ENCODE data around the gene GLG1.
A peak's percentile ranks its signal among the peaks of the same experiment; 100 is the strongest.

GLG1 gene

DNA sequence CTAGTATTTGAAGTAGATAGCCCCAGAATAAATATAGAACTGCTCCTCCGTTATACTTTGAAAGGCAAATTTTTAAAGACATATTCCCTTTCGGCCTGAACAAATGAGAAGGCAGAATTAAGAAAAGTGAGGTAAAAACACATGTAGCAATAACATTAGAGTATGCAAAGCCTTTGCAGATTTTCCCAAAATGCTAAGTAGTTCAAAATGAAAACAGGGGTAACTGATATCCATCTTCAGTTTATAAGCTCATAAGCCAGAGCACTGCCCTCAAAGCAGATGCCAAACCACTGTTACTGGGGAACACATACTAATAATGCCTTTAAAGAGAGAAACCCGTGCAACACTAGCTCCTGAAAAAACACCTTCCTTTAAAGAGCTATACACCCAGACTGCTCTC is 134.4 kb downstream of the GLG1 start:
- Mint-ChIP-seq H3K4me3 (no peak overlapping the region), H3K36me3 (ENCODE audit: low read depth) (peaks cover 62% of the 10 kb centered on the region), H3K4me1 (ENCODE audit: low read depth) (peaks cover 7% of the 10 kb centered on the region), H3K9me3 (no peaks in the 10 kb centered on the region), H3K27me3 (ENCODE audit: low read depth) (no peaks in the 10 kb centered on the region), H3K27ac (no peak overlapping the region)

DNA sequence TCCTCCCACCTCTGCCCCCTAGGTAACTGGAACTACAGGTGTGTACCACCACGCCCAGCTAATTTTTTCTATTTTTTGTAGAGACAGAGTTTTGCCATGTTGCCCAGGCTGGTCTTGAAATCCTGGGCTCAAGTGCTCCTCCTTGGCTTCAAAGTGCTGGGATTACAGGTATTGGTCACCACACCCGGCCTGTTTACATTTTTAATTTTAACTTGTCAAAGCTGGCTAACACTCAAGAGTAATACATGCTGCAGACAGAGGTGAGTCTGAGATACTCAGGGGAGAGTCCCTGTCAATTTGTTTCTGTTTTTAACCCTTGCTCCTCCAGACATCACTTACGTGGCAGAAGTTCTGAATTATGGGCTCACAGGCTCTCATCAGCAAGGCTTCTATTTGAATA is 134.9 kb downstream of the GLG1 start:
- peaks cover 62% of the 10 kb centered on the region for H3K36me3 Mint-ChIP-seq (ENCODE audit: low read depth)

DNA sequence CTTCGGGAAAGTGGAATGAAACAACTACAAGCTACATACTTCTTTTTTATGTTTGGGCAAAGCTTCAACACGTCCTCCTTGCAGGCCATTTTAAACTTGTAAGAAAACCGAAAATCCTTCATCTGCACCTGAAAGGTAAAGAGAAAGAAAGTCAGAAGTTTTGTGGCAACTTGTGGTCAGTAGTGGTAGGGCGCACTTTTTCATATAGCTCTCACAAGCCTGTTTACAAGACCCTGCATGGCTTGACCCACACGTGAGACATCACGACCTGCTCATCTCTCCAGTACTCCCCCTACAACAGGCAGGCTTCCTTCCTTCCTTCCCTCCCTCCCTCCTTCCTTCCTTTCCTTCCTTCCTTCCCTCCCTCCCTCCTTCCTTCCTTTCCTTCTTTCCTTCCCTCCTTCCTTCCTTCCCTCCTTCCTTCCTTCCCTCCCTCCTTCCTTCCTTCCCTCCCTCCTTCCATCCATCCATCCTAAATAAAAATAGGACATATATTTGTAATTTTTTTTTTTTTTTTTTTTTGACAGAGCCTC is 136.9 kb downstream of the GLG1 start:
- Mint-ChIP-seq H3K27me3 (ENCODE audit: low read depth) (no peaks in the 10 kb centered on the region), H3K36me3 (ENCODE audit: low read depth) (peaks cover 65% of the 10 kb centered on the region), H3K4me3 (no peak overlapping the region), H3K9me3 (no peaks in the 10 kb centered on the region), H3K27ac (no peak overlapping the region), H3K4me1 (ENCODE audit: low read depth) (peaks cover 20% of the 10 kb centered on the region)

More for the DNA sequence above, 134.9 kb downstream of the GLG1 start:
- Mint-ChIP-seq H3K9me3 (no peaks in the 10 kb centered on the region), H3K27ac (no peak overlapping the region), H3K4me1 (ENCODE audit: low read depth) (peaks cover 12% of the 10 kb centered on the region), H3K4me3 (no peak overlapping the region), H3K27me3 (ENCODE audit: low read depth) (no peaks in the 10 kb centered on the region)

DNA sequence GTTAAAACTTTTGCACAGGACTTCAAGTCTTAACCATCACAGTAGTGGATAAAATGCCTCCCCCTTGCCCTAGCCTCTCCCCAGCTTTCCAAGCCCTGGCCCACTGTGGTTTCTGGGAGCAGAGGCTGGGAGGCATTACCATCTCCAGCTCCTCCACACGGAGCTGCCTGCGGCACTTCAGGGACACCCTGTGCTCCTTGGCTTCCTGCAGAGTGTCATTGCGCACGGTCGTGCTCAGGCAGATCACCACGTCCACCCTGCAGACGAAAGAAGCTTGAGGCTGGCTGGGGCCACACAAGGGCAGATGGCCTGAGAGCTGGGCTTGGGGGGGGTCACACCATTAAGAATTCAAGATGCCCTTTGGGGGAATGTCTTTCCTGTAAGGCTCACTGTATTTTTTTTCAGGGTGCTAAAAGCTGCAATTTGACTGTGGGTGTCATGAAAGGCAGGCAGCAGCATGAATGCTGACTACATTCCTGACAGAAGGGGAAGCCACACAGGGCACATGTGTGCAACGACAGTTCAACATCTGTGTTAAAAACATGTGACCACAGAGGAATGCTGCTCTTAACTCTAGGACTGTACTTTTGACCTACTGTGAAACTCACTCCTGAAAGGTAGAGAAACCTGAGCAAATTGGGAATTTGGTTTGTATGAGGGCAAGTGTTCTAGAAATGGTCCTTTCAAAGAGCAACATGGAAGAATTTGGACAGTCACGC is 137.9 kb downstream of the GLG1 start:
- Mint-ChIP-seq H3K27ac (no peak overlapping the region), H3K4me3 (no peak overlapping the region), H3K4me1 (ENCODE audit: low read depth) (peaks cover 20% of the 10 kb centered on the region), H3K27me3 (ENCODE audit: low read depth) (no peaks in the 10 kb centered on the region), H3K9me3 (no peaks in the 10 kb centered on the region), H3K36me3 (ENCODE audit: low read depth) (peaks cover 66% of the 10 kb centered on the region)

DNA sequence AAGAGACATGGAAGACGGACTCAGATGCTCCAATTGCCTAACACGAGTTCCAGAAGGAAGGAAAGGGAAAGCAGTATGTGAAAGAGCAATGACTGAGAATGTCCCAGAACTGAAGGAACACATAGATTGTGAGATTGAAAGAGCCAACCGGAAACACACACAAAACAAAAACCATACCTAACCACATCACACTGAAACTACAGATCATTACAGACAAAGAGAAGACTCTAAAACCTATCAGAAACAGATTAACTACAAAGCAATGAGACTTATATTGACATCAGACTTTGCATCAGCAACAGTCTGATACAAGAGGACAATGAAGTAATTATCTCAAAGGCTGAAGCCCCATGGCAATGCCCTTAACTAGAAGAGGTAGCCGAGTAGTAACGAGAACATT is 140.0 kb downstream of the GLG1 start:
- peaks cover 64% of the 10 kb centered on the region for H3K36me3 Mint-ChIP-seq (ENCODE audit: low read depth)

DNA sequence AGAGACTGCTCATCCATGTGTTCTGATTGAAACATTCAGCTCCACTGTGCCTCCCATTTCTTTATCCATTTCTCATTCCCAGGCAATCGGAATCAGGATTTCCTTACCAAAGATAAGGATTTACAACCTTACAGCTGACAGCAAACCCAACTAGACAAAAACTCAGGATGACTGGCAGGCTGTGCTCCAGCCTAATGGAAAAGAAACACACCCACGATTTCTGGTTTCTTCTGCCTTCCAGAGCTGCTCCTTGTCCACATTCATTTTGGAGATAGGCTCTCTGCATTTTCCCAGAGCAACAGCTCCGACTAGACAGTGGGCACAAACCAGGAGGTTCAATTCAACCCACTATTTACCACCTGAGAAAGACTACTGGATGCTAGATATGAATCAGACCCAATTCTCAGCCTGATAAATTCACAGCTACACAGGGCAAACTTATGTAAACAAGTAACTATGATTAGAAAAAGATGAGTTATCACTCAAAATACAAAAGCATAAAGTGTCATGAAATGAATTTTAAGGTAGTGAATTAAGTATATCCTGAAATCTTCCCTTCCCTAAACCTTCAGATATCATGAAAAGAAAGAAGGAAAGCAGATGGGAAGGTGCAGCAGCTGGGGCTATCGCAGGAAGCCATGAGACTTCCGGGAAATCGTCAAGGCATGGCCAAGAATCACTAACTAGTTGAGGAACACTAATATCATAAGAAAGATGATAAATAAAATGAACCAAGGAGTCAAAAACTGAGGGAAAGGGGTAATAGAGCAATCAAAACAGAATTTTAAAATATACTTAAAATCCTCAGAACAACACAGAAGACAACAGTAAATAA is 140.8 kb downstream of the GLG1 start:
- no peak overlapping the region for H3K4me3 Mint-ChIP-seq
- peaks cover 20% of the 10 kb centered on the region for H3K4me1 Mint-ChIP-seq (ENCODE audit: low read depth)
- H3K27me3 Mint-ChIP-seq (ENCODE audit: low read depth): no peaks in the 10 kb centered on the region
- peaks cover 62% of the 10 kb centered on the region for H3K36me3 Mint-ChIP-seq (ENCODE audit: low read depth)
- H3K9me3 Mint-ChIP-seq: no peaks in the 10 kb centered on the region
- H3K27ac Mint-ChIP-seq: no peak overlapping the region

More for the DNA sequence above, 140.0 kb downstream of the GLG1 start:
- Mint-ChIP-seq H3K27me3 (ENCODE audit: low read depth) (no peaks in the 10 kb centered on the region), H3K27ac (peak overlapping the region; percentile 33), H3K4me1 (ENCODE audit: low read depth) (peaks cover 20% of the 10 kb centered on the region), H3K9me3 (no peaks in the 10 kb centered on the region), H3K4me3 (peak overlapping the region; percentile 28)

DNA sequence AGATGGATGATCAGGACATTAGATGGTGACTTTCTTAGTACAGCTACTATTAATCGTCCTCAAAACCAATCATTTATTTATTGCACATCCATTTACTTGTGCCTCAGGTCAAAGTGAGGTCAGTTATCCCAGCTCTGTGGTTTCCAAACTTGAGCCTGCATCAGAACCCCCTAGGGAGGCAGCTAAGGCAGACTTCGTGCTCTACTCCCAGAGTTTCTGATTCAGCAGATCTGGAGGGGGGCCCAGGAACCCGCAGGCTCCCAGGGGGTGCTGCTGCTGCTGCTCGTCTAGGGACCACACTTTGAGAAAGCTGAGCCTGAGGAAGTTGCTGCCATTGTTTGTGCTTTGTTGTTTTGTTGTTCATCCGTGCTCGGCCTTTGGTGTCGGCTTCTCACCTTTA is 141.6 kb downstream of the GLG1 start:
- Mint-ChIP-seq H3K27me3 (ENCODE audit: low read depth) (no peaks in the 10 kb centered on the region), H3K4me1 (ENCODE audit: low read depth) (peaks cover 20% of the 10 kb centered on the region), H3K4me3 (no peak overlapping the region), H3K36me3 (ENCODE audit: low read depth) (peaks cover 64% of the 10 kb centered on the region), H3K27ac (no peak overlapping the region), H3K9me3 (no peaks in the 10 kb centered on the region)

DNA sequence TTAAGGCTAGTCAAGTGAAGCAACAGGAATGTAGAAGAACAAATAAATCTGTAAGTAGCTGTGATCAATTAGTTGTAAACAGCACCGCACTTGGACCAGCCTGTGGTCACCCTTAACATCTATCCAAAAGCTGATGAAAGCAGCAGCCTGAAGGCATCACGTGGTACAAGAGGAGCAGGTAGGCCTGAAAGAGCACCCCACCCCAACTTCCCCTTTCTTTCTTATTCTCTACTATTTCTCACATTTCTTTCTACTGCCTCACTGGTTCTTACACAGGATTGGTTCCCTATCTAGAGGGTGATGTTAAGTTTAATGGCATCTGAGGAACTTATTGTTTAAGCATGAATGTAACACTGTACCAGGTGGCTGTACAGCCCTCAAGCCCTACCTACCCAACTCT is 143.0 kb downstream of the GLG1 start:
- Mint-ChIP-seq H3K36me3 (ENCODE audit: low read depth) (peaks cover 59% of the 10 kb centered on the region), H3K4me3 (no peak overlapping the region), H3K4me1 (ENCODE audit: low read depth) (peaks cover 20% of the 10 kb centered on the region), H3K27me3 (ENCODE audit: low read depth) (no peaks in the 10 kb centered on the region), H3K27ac (no peak overlapping the region), H3K9me3 (no peaks in the 10 kb centered on the region)

DNA sequence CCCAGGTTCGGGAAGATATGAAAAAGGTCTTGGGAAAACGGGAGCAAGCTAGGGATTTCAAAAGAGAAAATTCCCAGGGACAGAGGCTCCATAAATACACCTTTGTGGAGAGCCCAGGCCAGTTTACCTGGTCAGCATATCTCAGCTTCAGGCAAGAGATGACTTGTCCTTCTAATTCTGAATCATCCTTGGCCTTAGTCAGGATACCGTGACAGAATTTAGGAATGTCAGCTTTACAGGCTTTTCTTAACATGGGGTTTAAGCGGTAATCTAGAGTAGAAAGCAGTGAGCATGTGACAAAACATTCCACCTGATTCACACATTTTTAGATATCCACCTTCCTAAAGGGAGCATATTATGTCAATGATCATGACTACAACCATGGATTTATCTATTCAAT is 144.6 kb downstream of the GLG1 start:
- Mint-ChIP-seq H3K36me3 (ENCODE audit: low read depth) (peaks cover 61% of the 10 kb centered on the region), H3K4me3 (no peak overlapping the region), H3K4me1 (ENCODE audit: low read depth) (peaks cover 14% of the 10 kb centered on the region)

DNA sequence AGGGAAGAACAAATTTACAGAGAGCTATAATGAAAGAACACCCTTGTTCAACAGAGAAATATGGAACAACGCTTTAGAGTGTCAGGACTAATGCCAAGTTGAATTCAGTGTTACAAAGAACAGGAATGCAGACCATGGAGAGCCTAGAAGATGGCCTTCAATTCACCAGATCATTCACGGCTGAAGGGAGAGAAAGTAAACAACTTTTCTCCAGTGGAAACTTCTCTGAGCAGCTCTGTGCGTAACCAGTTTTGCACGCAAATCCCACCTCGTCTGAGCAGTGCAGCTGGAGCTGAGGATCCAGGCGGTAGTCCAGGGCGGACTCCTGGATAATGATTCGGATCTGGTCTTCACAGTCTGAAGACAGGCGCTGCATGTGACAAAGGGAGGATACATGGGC is 145.1 kb downstream of the GLG1 start:
- H3K4me3 Mint-ChIP-seq: no peak overlapping the region
- no peaks in the 10 kb centered on the region for H3K27me3 Mint-ChIP-seq (ENCODE audit: low read depth)
- peaks cover 9% of the 10 kb centered on the region for H3K4me1 Mint-ChIP-seq (ENCODE audit: low read depth)
- no peaks in the 10 kb centered on the region for H3K9me3 Mint-ChIP-seq
- peaks cover 57% of the 10 kb centered on the region for H3K36me3 Mint-ChIP-seq (ENCODE audit: low read depth)
- no peak overlapping the region for H3K27ac Mint-ChIP-seq

More for the DNA sequence above, 144.6 kb downstream of the GLG1 start:
- no peaks in the 10 kb centered on the region for H3K27me3 Mint-ChIP-seq (ENCODE audit: low read depth)
- no peak overlapping the region for H3K27ac Mint-ChIP-seq
- no peaks in the 10 kb centered on the region for H3K9me3 Mint-ChIP-seq

DNA sequence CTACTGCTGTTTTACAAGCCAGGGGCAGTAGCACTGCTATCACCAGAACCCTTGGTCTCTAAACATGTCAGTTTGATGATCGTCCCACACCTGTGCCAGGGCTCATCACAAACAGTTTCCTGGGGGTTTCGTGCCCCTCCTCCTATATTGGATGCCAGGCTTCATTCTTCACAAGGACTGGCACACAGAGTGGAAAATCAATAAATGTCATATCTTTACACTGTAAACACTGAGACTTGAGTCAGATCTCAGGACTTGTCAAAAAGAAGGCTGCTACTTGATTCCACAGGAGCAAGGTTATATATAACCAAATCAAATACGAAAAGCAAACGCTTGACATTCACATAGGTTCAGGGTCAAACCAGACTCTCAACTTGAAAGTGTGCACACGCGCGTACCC is 146.4 kb downstream of the GLG1 start:
- Mint-ChIP-seq H3K36me3 (ENCODE audit: low read depth) (peaks cover 50% of the 10 kb centered on the region), H3K4me3 (no peak overlapping the region), H3K4me1 (ENCODE audit: low read depth) (no peaks in the 10 kb centered on the region), H3K27me3 (ENCODE audit: low read depth) (no peaks in the 10 kb centered on the region), H3K9me3 (no peaks in the 10 kb centered on the region), H3K27ac (no peak overlapping the region)

DNA sequence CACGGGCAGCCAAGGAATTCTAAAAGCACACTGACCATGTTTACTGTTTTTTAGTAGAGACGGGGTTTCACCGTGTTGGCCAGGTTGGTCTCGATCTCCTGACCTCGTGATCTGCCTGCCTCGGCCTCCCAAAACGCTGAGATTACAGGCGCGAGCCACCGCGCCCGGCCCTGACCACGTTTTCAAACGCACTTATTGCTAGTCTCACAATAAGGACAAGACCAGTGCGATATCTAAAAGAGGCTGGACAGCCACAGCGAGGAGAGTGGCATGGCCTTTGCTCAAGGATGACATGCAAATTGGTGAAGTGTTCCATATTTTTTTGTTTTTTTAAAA is 150.7 kb downstream of the GLG1 start:
- no peak overlapping the region for H3K4me3 Mint-ChIP-seq
- peaks cover 3% of the 10 kb centered on the region for H3K4me1 Mint-ChIP-seq (ENCODE audit: low read depth)
- H3K27ac Mint-ChIP-seq: no peak overlapping the region
- no peaks in the 10 kb centered on the region for H3K27me3 Mint-ChIP-seq (ENCODE audit: low read depth)
- H3K9me3 Mint-ChIP-seq: no peaks in the 10 kb centered on the region
- peaks cover 46% of the 10 kb centered on the region for H3K36me3 Mint-ChIP-seq (ENCODE audit: low read depth)

DNA sequence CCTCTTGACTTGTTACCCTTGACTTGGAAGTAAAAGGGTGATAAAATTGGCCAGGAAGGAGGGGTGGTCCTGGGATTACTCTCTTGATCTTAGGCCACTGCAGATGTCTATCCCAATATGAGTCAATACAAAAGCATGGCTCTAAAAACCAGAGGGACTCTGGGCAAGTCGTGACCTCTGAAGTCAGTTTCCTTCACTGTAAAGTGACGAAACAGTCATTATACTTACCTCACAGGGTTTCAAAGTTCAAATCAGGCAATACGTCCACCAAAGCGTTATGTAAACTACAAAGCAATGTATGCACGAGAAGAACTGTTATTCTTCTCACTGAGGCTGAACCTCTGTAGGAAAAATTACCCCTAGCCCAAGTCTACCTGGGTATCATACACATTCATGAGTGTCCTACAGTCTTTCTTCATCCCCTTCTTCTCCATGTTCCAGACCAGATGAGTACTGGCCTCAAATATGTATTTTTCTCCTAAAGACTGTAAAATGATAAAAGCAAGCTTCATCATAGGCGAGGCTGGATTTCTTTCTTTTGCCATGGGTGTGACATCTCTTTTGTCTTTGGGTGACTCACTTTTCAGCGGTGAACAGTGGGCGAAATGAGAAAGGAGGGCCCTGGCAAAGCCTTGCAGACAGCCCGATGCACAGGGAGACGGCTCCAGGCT is 151.2 kb downstream of the GLG1 start:
- no peaks in the 10 kb centered on the region for H3K27me3 Mint-ChIP-seq (ENCODE audit: low read depth)
- H3K4me3 Mint-ChIP-seq: no peak overlapping the region
- H3K9me3 Mint-ChIP-seq: no peaks in the 10 kb centered on the region
- H3K27ac Mint-ChIP-seq: no peak overlapping the region
- peaks cover 47% of the 10 kb centered on the region for H3K36me3 Mint-ChIP-seq (ENCODE audit: low read depth)
- H3K4me1 Mint-ChIP-seq (ENCODE audit: low read depth): peaks cover 3% of the 10 kb centered on the region

DNA sequence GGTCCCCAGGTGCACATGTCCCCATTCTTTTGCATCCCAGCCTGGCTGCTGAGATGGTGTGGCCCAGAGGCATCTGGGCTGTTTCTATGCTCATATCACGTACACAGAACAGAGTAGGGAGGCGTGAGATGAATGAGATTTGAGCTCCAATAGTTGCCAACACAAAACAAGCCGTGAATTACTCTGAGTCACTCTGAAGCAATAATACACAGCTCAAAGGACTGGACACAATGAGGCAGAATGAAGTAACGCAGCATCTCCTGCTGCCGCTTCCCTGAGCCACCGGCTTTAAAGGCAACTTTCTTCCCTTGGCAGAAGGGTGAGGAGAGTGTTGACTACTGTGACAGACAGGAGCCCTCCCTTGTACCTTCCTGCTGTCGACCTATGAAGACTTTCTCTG is 151.7 kb downstream of the GLG1 start:
- peaks cover 45% of the 10 kb centered on the region for H3K36me3 Mint-ChIP-seq (ENCODE audit: low read depth)
- no peaks in the 10 kb centered on the region for H3K27me3 Mint-ChIP-seq (ENCODE audit: low read depth)
- no peak overlapping the region for H3K4me3 Mint-ChIP-seq
- no peak overlapping the region for H3K27ac Mint-ChIP-seq
- no peaks in the 10 kb centered on the region for H3K9me3 Mint-ChIP-seq
- peaks cover 3% of the 10 kb centered on the region for H3K4me1 Mint-ChIP-seq (ENCODE audit: low read depth)

All from T-helper 1 cell treated with Interleukin-12 subunit alpha and Interleukin-12 subunit beta and Interleukin-4 antibody, amounts not matched to agents 30 μg/mL and 1 μg/mL, for 36 hours (primary cell).